Measurements from ENCODE around the gene TNC.

The TNC gene

GRCh38 chr9:115069771-115070170, 48.2 kb downstream of the TNC start:
- no peak for TF ChIP-seq GATA1 (IDR thresholded peaks at IDR 0.05; ENCODE audit: low read depth, low read length)
- no peak for DNase-seq

- no peak for DNase-seq
- TF ChIP-seq GATA1 (IDR thresholded peaks at IDR 0.05; ENCODE audit: low read depth, low read length) (no peak), POLR2A (IDR thresholded peaks at IDR 0.05; ENCODE audit: low read length) (no peak)
These were observed 48.7 kb downstream of the TNC start for GRCh38 chr9:115069302-115069701.

- DNase-seq = no peak
- TF ChIP-seq GATA1 (IDR thresholded peaks at IDR 0.05; ENCODE audit: low read depth, low read length) (no peak), POLR2A (IDR thresholded peaks at IDR 0.05; ENCODE audit: low read length) (no peak)
These were observed 49.9 kb downstream of the TNC start for GRCh38 chr9:115068031-115068430.

DNA sequence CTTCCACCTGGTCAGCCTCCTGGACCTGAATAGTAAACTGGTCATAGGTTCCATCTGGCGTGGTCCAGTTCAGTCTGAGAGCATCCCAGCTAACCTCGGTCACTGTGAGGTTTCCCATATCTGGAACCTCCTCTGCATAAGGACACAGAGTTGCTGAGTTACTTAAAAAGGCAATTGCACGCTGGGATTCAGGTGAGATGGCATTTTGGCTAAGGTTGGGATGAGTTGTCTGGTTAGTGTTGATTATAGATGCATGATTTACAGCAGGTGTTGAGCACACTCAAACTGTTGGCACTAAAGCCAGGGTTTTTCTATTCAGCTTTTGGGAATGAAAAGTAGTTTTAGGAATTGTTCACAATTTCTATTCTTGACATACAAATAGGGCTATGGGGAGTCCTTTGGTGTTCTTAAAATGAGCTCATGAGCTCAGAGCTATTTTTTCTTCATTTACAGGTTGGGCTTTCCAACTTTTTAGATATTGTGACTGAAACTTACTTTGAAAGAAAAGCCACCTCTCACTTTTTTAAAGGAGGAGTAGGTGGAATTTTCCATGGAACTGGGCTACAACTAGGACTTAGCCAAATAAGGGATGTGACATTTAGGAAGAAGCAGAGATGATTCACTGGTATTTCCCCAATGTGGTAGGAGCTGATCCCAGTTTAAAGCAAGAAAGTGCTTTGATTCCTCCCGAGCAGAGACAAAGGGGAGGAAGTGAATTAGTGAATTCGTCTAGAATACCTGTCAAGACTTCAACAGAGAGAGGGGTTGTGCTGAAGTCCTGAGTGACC, 54.7 kb downstream of the TNC start:
- TF ChIP-seq POLR2A (IDR thresholded peaks at IDR 0.05; ENCODE audit: low read length) = no peak
- TF ChIP-seq GATA1 (IDR thresholded peaks at IDR 0.05; ENCODE audit: low read depth, low read length) = no peak
- no peak for DNase-seq

DNA sequence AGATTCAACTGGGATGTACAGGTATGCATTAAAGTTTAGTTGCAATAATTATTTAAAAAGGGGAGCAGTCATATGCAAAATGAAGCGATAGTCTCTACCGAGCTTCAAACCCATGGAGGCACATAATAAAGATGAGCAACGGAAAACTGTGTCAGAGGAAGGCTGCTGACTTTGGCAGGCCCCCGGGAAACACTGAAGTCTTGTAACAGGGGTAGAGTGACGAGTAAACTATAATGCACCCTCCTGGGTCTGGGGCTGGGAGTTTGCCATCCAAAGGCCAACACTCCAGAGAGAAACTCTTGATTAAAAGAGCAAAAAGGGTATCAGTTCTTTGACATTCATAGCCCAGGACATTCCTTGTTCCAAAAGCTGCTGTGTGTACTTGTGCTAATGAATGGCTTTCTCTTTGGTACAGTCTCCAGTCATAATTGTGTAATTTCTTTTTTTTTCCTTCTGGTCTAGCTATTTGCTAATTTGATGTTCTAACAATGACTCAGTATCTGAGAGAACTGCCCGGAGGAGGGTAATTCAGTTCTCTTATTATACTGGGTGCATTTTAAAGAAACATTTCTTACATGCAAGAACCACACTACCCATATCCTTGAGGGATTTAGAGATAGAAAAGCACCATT, 59.2 kb downstream of the TNC start:
- TF ChIP-seq GATA1 (IDR thresholded peaks at IDR 0.05; ENCODE audit: low read depth, low read length) (no peak), POLR2A (IDR thresholded peaks at IDR 0.05; ENCODE audit: low read length) (no peak)
- DNase-seq = no peak

DNA sequence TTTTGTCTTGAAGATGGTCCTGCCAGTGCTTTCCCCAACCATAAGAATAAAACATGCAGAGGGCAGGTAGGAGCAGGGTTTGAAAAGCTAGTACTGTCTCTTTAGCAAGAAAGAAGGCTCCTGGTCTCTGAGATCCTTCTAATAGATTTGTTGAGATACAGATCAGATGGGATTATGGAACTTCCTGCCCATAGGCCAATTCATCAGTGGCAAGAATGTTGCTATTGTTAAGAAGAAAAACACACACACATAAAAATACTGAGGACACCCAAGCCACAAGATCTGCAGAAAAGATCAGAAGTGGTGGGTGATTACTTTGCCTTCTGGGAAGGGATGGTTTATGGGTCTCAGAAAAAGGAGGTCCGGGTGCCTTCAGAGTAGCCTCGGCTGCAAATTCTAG, 59.8 kb downstream of the TNC start:
- DNase-seq = no peak
- TF ChIP-seq GATA1 (IDR thresholded peaks at IDR 0.05; ENCODE audit: low read depth, low read length) = no peak
- TF ChIP-seq POLR2A (IDR thresholded peaks at IDR 0.05; ENCODE audit: low read length) = no peak

GRCh38 chr9:115057559-115057958, 60.4 kb downstream of the TNC start:
- no peak for DNase-seq

DNA sequence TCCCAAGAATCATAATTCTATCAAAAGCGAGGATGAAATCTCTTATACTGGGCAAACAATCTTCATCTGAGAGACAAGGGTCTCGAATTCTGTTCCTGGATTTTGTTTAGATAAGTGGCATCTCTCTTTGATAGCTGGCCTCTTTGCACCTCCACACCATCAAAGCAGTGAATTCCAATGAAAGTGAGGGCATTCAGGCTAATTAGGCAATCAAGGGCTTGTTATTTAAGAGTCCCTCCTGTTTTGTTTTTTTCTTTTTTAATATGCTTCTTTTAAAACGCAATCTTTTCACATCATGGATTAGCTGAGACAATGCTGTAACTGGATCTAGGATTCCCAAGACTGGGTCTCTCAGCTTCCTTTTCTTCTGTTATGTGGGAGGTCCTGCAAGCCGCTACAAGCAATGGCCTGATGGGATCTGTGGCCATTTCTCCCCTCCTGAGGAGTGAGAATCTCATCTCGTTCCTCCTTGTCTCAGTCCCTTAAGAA, 67.9 kb downstream of the TNC start:
- no peak for TF ChIP-seq GATA1 (IDR thresholded peaks at IDR 0.05; ENCODE audit: low read depth, low read length)
- TF ChIP-seq POLR2A (IDR thresholded peaks at IDR 0.05; ENCODE audit: low read length) = no peak
- no peak for DNase-seq

More at GRCh38 chr9:115057559-115057958, 60.4 kb downstream of the TNC start:
- TF ChIP-seq POLR2A (IDR thresholded peaks at IDR 0.05; ENCODE audit: low read length) (no peak), GATA1 (IDR thresholded peaks at IDR 0.05; ENCODE audit: low read depth, low read length) (no peak)

DNA sequence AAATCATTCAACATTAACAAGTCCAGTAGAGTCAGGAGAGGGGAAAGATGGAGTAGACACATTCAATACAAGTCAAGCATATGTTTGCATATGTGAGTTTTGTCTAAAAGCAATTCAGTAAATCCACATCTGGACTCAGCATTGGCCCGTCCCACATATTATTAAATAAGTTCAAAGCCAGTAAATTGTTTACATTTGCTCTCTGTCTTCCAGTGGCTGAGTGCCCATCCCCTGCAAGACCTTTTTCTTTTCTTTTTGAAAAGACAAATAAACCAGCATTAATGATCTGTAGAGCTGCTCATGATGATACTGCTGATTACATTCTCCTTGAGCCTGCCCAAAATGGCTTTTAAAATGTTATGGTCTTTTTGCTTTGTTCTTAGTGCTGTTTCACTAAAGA, 71.1 kb downstream of the TNC start:
- DNase-seq = no peak
- TF ChIP-seq GATA1 (IDR thresholded peaks at IDR 0.05; ENCODE audit: low read depth, low read length) (no peak), POLR2A (IDR thresholded peaks at IDR 0.05; ENCODE audit: low read length) (no peak)

- TF ChIP-seq POLR2A (IDR thresholded peaks at IDR 0.05; ENCODE audit: low read length) (no peak), GATA1 (IDR thresholded peaks at IDR 0.05; ENCODE audit: low read depth, low read length) (no peak)
- DNase-seq = no peak
These were observed 71.8 kb downstream of the TNC start for GRCh38 chr9:115046199-115046598.

DNA sequence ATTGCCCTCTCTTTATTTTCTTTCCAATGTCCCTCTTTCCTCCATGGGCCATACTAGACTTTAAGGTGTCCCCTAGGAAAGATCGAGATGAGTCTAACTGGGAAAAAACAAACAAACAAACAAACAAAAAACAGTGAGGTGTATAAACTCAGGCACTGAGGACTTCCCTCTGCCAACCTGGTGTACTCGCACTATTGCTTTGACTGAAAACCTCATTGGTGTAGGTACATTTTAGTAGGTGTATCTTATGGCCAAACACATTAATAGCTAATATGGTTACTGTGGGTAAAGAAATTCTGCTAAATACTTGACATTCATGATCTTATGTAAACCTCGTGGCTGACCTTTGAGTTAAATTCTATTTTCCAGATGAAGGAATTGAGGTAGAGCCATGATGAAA, 74.3 kb downstream of the TNC start:
- TF ChIP-seq GATA1 (IDR thresholded peaks at IDR 0.05; ENCODE audit: low read depth, low read length) (no peak), POLR2A (IDR thresholded peaks at IDR 0.05; ENCODE audit: low read length) (no peak)
- no peak for DNase-seq

- TF ChIP-seq GATA1 (IDR thresholded peaks at IDR 0.05; ENCODE audit: low read depth, low read length) = no peak
- no peak for TF ChIP-seq POLR2A (IDR thresholded peaks at IDR 0.05; ENCODE audit: low read length)
- no peak for DNase-seq
These were observed 75.0 kb downstream of the TNC start for GRCh38 chr9:115042781-115043509.

DNA sequence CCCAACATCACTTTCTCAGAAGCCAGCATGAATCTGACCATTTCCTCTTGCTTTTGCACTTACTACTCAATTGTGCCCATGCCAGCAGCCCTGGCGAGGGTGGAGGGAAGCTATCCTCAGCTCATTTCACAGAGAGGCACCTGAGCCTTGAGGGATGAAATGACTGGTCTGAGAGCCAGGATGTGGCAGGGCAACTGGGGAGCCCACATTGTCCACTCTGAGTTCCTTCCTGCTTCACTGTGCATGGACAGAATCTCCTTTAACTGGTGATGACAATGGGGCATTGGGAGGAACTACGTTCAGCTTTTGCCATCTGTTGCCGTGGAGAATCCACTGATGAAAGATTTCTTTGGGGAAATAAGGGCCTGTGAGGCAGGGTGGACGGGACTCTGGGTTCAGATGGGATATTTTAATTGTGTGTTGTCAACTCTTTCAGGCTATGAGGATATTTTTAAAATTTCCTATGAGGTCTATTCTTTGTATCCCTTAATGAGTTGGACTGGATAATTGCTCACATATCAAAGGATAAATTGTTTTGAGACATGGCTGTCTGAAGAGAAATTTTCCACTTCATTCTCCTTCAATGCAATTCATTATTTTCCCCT, 78.3 kb downstream of the TNC start:
- no peak for TF ChIP-seq POLR2A (IDR thresholded peaks at IDR 0.05; ENCODE audit: low read length)
- no peak for TF ChIP-seq GATA1 (IDR thresholded peaks at IDR 0.05; ENCODE audit: low read depth, low read length)
- no peak for DNase-seq

DNA sequence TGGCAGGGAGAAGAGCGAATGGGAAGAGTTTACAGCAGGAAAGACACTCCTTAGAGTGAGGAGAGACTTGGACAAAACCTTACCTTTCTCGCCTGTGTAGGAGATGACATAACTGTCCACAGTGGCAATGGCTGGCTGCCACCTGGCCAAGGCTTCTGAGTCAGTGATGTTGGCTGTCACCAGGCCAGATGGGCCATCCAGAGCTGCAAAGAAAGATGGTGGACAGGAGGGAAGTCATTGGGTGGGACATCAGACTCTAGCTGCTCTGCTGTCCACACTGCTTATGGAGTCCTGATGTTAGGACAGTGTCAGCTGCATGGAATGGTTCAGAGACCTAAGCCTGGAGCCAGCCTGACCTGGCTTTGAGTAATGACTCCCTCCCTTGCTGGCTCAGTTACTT, 79.8 kb downstream of the TNC start:
- no peak for DNase-seq
- no peak for TF ChIP-seq POLR2A (IDR thresholded peaks at IDR 0.05; ENCODE audit: low read length)
- no peak for TF ChIP-seq GATA1 (IDR thresholded peaks at IDR 0.05; ENCODE audit: low read depth, low read length)

Measured in erythroblast (primary cell).